Measurements from ENCODE around the gene MAN2C1.
A peak's percentile ranks its signal among the peaks of the same experiment; 100 is the strongest.
"Not testable (repeated sequence)": the region's sequence is repeated elsewhere in the genome, so short reads cannot be mapped to it uniquely, and the experiment has no call there.

Gene MAN2C1

GRCh38 chr15:75361361-75361988, 6.9 kb downstream of the MAN2C1 start:
- DNase-seq (ENCODE audit: low read depth in 2 of 2), result no peak

GRCh38 chr15:75360856-75361255, 7.6 kb downstream of the MAN2C1 start:
- DNase-seq (ENCODE audit: low read depth in 2 of 2), result no peak

DNA sequence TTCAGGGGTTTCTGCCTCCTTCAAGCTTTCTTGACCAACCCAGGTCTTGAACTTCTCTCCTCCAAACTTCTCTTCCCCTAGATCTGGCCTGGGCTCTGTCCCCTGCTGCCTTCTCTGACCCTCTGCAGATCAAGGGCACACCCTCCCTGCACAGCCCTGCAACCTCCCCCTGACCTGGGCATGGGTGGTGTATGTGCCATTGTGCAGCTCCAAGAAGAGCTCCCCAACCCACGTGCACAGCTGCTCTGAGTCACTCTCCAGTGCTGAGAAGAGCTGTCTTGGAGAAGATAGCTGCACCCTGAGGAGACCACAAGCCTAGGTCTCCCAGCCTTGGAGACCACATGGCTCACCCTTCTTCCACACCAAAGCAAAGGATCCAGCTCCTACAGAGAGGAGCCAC, 8.0 kb downstream of the MAN2C1 start:
- DNase-seq (ENCODE audit: low read depth in 2 of 2), result no peak

GRCh38 chr15:75359537-75360250, 8.7 kb downstream of the MAN2C1 start:
- DNase-seq (ENCODE audit: low read depth in 2 of 2), result no peak

GRCh38 chr15:75358771-75359536, 9.5 kb downstream of the MAN2C1 start:
- DNase-seq (ENCODE audit: low read depth in 2 of 2), result no peak

DNA sequence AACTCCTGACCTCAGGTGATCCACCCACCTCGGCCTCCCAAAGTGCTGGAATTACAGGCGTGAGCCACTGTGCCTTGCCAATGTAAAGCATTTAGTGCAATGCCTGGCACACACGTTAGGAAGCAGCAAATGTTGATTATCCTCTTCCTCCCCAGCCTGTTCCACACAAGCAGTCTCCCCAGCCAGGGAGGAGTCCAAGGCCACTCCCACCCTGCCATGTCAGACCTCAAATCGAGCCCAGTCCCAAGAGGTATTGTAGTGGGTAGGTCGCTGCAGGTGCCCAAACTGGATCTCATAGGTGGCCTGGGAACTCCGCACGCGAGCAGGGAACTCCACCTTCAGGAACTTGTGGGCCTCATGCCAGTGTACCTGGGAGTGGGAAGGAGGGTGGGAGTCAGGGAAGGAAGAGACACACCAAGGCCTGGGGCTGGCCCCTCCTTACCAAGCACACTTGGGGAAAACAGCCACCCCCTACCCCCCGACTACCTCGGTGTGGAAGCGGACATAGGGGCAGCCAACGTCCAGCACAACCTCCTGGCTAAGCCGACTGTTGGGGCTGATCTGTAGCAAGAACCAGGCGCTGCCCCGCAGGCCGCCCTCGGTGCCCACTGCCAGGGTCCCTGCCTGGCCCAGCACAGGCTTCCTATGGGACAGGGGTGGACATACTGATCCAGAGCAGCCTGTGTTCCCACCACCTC, 10.3 kb downstream of the MAN2C1 start:
- DNase-seq (ENCODE audit: low read depth in 2 of 2), result no peak

DNA sequence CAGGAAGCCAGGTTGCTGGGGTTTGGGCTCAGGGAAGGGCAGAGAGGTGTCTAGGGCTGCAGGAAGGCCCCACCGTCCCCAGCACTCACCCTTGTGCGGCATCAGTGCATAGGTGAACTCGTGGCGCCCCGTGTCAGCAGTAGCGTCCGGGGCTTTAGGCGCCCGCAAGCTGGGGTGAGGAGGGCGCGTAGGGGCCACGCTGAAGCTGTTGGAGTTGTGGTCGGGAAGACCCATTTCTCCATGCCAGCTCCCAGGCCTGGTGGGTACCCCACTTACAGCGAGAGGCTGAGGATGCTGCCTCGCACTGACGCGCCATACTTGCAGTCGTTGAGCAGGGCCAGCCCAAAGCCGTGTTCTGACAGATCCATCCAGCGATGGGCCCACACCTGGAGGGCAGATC, 11.9 kb downstream of the MAN2C1 start:
- no peak for DNase-seq (ENCODE audit: low read depth in 2 of 2)

DNA sequence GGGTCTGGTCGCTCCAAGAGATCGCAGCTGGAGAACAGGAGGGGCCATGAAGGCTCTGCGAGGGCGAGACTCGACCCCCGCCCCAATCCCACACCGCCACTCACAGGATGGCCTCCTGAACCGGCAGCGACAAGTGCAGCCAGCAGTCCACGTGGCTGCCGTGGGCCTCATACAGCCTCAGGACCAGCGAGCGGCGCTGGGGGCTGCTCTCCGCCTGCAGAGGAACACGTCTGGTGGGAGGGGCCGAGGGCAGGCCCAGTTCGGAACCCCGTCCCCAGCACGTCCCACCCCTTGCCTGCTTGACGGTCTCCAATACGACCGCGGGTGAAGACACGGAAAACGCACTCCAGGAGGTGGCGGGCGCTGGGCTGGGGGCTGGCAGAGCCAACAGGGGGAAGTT, 12.4 kb downstream of the MAN2C1 start:
- no peak for DNase-seq (ENCODE audit: low read depth in 2 of 2)

GRCh38 chr15:75355369-75355768, 13.0 kb downstream of the MAN2C1 start:
- DNase-seq (ENCODE audit: low read depth in 2 of 2), result no peak

DNA sequence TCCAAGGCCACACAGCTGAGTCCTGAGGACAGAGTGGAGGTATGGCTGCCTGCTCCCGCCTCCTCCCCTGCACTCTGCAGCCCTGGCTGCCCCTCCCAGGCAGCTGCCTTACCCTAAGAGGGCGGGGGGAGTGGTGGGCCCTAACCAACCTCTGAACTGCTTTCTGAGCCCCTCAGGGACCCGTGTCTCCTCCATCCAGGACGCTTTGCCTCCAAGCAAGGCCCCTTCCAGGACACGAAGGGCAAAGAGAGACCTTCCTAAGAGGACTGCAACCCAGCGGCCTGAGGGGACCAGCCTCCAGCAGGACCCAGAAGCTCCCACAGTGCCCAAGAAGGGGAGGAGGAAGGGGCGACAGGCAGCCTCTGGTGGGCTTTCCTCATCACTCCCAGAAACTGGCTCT, 14.0 kb downstream of the MAN2C1 start:
- DNase-seq (ENCODE audit: low read depth in 2 of 2), result no peak

GRCh38 chr15:75353604-75354003, 14.8 kb downstream of the MAN2C1 start:
- DNase-seq (ENCODE audit: low read depth in 2 of 2), result no peak

- DNase-seq (ENCODE audit: low read depth in 2 of 2), result no peak
These were observed 16.0 kb downstream of the MAN2C1 start for GRCh38 chr15:75352186-75353080.

DNA sequence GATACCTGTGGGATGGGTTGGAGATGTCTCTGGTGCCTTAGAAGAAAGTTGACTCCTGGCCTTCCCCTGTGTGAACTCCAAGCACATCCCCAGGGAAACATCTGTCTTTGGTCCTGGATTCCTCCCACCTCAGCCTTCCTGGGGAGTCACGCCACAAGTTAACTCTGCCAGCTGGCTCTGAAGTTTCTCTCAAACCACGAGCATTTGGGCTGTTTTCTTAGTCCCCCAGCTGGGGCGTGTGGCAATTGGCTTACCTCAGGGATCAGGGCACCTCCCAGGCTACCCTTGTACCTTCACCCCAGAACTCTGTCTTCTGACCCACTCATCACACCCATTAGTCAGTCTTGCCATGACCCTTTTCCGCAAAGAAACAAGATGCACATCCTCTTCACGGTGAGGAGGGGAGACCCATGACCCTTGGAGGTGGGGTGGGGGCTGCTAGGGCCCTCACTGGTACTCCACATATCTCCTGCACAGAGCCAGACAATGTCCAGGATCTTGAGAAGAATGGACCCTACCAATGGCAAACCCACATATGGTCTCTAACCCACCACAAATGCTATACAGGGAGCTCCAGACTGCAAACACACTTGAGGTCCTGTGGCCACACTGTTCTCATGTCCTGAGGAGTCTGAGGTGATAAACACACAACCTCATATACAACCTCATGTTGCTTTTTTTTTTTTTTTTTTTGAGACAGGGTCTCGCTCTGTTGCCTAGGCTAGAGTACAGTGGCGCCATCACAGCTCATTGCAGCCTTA, 17.6 kb downstream of the MAN2C1 start:
- DNase-seq (ENCODE audit: low read depth in 2 of 2), result no peak

DNA sequence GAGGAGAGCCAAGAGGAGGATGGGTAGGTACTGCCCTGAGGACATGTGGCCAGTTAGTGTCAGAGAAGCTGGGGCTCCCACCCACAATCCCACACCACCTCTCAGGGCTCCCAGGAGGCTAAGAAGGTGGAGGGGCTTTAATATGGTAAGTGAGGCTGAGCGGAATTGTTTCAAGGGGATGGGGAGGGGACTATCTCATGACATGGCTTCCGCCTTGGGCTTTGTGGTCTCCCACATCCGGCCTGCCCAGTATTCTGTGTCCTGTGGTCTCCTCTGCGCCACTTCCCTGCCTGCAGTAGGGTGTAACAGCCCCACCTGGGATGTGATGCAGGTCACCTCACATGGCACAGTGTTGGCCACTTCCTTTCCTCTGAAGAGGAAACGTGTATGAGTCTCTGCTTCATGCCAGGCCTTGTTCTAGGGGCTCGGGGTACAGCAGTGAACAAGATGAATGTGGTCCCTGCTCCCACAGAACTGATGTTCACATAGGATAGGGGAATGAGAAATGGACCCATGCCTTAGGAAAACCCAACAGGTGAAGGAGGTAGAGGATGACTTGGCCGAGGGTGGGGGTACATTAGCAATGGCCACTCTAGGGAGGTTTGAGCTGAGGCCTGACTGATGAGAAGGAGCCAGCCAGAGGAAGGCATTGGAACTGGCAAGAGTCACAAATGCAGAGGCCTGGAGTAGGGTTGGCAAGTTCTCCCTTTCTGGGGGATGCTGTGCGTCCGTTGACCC, 18.4 kb downstream of the MAN2C1 start:
- DNase-seq (ENCODE audit: low read depth in 2 of 2), result peak; percentile 46 to 52

DNA sequence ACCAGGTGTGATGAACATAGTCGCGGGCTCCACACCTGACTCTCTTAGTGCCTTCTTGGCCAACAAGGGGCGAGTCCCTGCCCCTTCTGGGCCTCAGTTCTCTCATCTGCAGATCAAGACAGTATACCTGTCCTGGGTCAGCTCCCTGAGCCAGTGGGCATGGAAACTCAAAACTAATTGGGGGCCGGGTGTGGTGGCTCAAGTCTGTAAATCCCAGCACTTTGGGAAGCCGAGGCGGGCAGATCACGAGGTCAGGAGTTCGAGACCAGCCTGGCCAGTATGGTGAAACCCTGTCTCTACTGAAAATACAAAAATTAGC, 19.1 kb downstream of the MAN2C1 start:
- not testable (repeated sequence) for DNase-seq (ENCODE audit: low read depth in 2 of 2)

- DNase-seq (ENCODE audit: low read depth in 2 of 2), result no peak
These were observed 19.7 kb downstream of the MAN2C1 start for GRCh38 chr15:75348562-75349350.

GRCh38 chr15:75348034-75348561, 20.3 kb downstream of the MAN2C1 start:
- no peak for DNase-seq (ENCODE audit: low read depth in 2 of 2)

DNA sequence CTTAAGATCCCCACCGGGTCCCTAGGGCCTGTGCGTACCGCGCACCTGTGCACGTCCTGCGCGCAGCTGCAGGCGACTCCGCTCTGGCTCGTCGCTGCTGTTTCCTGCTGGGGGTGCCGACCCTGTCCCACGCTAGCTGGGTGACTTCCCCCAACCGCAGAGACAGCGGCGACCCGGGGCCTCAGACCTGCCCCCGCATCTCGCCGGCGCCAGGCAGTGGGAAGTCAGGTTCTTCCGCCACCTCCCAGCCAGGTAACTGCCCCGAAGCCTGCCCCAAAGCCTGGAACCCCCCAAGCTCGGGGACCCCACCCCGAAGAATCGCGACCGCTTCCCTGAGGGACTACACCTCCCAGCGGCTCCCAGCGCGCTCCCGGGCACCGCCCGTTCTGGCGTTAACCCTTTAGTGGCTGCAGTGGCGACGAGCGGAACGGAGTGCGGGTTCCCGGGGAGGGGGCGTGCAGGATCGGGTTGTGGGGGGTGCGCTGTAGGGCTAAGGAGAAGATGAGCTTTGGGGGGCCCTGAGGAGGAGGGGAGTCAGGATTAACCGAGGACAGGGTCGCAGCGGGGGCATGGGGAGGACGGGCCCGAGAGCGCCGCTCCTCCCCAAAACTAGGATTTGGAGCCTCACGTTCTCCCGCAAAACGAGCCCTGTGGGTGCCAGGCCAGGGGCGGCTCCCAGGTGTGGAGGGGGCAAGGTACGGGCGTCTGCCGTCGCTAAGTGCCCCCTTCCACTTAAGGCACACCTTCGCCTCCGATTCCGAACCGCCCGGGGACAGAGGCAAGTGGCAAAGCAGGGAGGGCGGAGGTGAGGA, 21.0 kb downstream of the MAN2C1 start:
- DNase-seq (ENCODE audit: low read depth in 2 of 2), result peak; percentile 26 to 35
